Stimulated activated CD4-positive, alpha-beta T cell treated with anti-CD3 and anti-CD28 coated beads, Interleukin-1b, Interleukin-23, amount 100 ng/mL, for 48 hours (primary cell): ENCODE results near the gene LZTFL1.

ENCODE experiments used
- DNase-seq: peaks from one replicate; pipeline ENCODE4 v3.0.0-alpha.2; 2020

LZTFL1 gene

DNA sequence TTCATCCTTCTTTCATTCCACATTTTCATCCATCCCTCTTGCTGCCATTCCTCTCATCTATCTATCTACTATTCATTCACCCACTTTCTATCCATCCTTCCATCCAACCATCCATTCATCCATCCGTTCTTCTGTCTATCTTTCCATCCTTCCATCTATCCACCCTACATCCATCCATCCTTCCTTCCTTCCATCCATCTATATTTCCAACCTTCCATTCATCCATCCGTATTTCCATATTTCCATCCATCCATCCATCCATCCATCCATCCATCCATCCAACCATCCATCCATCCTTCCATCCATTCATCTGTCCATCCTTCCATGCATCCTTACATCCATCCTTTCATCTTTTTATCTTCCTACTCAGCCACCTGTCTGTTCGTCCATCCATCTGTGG, 59.5 kb downstream of the LZTFL1 start:
- DNase-seq, result no peak

DNA sequence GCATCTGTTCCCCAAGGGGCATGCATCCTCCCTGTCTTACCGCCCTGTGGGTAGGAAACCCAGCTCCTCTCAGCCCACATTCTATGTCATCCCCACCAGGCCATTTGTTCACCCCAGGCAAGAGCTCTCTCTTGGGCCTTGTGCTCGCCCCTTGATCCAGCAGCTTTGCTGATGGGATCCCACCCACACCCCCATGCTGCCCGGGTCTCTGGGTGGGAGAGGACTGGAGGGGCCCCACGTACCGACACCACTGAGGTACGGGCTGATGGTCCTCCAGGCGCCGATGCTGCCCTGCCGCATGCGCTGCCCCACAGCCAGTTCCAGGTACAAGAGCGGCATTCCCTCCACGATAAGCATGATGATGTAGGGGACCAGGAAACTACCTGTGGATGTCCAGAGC, 60.1 kb downstream of the LZTFL1 start:
- no peak for DNase-seq

DNA sequence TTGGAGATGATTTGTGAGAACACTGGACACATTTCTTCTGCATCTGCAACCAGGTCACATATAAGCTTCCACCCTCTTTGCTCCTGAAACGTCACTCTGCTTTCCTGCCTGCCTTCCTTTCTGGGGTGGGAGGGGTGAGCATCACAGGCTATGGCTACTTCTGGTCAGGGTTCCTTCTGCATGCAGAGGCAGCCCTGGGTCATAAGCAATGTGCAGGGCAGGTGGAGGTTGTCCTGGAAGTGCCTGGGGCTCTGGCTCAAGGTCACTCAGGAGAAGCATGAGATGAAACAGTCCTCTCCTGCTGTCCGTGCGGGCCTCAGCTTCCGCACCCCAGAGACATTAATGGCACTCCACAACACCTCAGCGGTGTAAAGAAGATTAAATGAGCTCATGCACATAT, 60.6 kb downstream of the LZTFL1 start:
- no peak for DNase-seq

GRCh38 chr3:45779746-45780735, 61.9 kb downstream of the LZTFL1 start:
- DNase-seq, result no peak

DNA sequence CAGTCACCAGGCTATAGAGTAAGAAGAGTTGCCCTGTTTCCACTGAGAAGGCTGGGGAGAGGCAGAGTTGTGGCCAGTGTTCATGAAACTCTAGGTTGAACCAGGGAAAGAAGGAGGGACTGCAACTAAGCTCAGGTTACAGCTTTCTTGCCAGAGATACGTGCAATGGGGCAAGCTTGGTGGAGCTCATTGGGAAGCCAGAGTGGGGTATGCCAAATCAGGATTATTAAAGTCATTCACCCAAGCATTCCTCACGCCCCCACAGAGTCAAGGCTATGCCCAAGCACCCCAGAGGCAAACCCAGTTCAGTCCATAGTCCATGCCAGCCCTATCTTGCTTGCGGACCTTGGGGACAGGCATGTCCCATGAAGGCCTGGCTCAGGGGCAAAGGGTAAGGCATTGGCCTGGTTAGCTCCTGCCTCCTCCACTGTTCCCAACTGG, 63.1 kb downstream of the LZTFL1 start:
- no peak for DNase-seq

GRCh38 chr3:45777746-45778386, 64.1 kb downstream of the LZTFL1 start:
- no peak for DNase-seq

DNA sequence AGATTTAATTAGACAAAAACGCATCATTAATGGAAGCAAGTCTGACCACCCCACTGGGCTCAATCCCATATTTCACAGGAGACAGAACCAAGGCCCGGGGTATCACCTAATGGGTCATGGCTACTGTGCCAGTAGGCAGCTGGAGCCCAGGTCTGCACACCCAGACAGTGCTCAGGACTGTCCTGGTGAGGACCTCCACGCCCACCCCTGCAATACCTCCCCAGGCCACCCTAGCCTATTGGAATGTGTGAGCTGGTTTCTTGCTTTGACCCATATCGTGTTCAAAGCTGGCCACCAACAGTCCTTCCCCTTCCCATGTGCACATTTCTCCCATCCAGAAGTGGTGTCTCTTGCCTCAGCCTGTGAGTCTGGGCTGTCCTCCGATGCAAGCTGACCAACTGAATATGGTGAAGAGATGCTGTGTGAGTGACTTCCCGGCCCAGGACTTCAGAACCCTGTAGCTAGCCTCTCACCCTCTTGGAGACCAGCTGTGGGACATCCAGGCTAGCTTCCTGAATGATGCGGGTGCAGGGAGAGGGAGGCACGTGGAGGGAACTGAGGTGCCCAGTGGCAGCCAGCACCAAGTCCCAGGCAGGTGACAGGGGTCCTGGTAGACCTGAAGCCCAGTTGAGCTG, 64.7 kb downstream of the LZTFL1 start:
- no peak for DNase-seq

DNA sequence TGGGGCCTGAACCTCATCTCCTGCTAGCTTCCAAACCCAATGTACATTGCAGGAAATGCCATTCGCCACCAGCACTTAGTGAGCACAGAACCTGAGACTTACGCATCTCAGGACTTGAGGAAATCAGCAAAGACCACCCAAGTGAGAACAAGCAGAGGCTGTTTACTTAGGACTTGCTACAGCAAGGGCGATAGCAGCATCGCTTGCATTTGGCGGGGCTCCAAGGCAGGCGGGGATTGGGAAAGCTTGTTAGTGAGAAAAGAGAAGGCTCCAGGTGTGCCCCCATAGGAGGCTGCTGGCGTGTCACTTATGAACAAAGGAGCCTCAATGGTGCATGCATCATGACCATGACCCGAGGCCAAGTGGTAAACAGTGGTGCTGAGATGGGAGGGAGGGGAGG, 65.3 kb downstream of the LZTFL1 start:
- no peak for DNase-seq

DNA sequence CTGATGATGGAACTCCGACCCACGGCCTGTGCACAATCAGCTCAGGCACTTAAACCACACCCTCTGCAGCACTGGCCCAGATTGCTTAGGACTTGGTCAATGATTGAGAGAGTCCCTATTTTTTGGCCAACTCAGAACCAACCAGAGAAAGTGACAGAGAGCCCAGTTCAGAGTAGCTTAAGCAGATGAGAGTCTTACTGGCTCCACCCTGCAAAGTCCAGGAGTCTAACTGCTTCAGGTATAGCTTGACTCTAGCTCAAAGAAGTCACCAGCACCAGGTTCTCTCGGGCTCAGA, 65.7 kb downstream of the LZTFL1 start:
- DNase-seq, result no peak

GRCh38 chr3:45775571-45776300, 66.2 kb downstream of the LZTFL1 start:
- no peak for DNase-seq

DNA sequence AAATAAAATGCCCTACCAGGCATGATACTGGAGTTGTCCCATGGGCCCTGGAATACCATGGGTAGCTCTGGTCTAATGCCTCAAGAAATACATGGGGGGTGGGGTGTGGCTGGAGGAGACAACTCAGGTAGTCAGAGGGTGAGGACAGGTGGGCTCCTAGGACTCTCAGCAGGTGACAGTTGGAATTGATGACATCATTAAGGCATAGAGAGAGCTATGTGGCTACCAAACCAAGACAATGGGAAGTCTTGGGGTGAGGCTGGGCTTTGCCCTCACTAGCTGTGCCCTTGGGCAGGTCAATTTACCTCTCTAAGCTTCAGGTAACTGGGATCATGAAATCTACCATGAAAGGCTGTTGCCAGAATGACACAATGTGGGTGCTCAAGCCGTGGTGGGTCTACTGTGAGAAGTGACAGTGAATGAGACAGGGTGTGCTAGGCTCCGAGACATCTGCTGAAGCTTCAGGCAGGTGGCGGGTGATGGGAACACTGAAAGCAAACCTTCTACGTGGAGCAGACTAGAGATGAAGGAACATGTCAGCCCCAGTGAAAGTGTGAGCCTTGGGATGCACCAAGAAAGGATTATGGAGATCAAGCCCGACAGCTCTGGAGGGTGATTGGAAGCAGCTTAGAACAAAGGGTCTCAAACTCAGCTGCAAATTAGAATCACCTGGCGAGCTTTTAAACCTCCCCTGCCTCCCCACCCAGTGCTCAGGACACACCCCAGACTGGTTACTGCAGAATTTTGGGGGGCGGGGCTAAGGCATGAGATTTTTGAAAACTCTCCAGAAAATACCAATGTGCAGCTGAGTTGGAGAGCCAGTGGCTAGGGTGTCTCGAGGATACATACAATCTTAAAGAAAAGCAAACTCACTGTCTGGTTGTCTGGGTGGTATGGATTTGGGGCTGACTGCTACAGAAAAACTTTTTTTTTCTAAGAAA, 67.1 kb downstream of the LZTFL1 start:
- DNase-seq, result no peak

DNA sequence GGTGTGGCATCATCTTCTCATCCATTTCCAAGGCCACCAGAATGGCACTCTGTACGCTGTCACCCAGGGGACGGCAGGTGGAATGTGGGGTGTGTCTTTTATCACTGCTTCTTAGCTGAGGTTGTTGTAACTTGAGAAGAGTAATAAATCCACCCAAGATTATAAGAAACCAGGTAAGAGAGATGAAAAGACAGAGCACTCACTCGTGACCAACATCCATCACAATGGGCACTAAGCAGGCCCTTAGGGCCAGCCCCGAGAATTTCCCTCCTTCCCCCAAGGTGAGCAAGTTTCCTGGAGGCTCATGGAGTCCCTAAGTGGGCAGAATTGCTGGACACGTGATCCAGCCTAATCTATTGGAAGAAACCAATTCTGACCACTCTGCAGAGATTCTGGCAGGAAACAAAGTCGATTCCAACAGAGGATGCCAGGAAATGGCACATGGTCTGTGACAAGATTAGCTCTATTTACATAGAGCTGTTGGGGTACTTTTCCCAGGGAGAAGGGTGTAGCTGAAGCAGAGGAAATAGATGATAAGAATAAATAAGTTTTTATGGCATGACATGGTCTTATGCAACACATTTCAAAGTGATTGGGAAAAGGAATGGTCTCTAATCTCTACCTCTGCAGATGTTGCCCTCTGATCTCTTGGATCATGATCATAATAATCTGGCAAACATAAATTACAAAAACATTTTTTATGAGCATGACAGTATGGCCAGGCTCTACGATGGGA, 68.0 kb downstream of the LZTFL1 start:
- DNase-seq, result no peak
